Large intestine (tissue), 3 donors: ENCODE results near the gene PDE1A. TPM values are rescaled to one million over a fixed set of nuclear protein-coding genes. Genes with fewer than 3 reads are reported as not detected.

Experiments
- DNase-seq, 2 donors: peaks; one replicate each; pipeline versions ENCODE4 v3.0.0 to v3.0.0-alpha.2; 2013
- H3K27ac ChIP-seq: one replicate; pipeline ENCODE4 v1.5.1; 2013; ENCODE audit warnings: low read length
- H3K27me3 ChIP-seq: 2 replicates; pipeline ENCODE4 v1.6.1; 2013; ENCODE audit warnings: low read length; ENCODE audit not compliant: control insufficient read depth, insufficient read depth
- H3K36me3 ChIP-seq: 2 replicates; pipeline ENCODE4 v1.6.1; 2013; ENCODE audit warnings: low read length; ENCODE audit not compliant: control insufficient read depth, insufficient read depth
- H3K4me1 ChIP-seq: one replicate; pipeline ENCODE4 v1.6.1; 2013; ENCODE audit warnings: low read length; ENCODE audit not compliant: control insufficient read depth, insufficient read depth
- H3K4me3 ChIP-seq: one replicate; pipeline ENCODE4 v1.5.1; 2013; ENCODE audit warnings: low read length
- H3K9me3 ChIP-seq: one replicate; pipeline ENCODE4 v1.6.1; 2013; ENCODE audit warnings: mild to moderate bottlenecking, low read depth, low read length, moderate library complexity; ENCODE audit not compliant: control insufficient read depth
- WGBS: methylation state at CpG from one replicate; pipeline ENCODE4 v1.1.5; 2013; ENCODE audit warnings: low lambda C conversion rate; ENCODE audit not compliant: insufficient coverage; 5-methylcytosine and 5-hydroxymethylcytosine counted together
- polyA plus RNA-seq: library from polyadenylated mRNA; unstranded; fragments of 120-200 nt; gene quantifications from one replicate; pipeline ENCODE4 v1.2.1, GENCODE V29; 2013

The PDE1A gene
- polyA plus RNA-seq, 1 donor = 16.1 TPM

DNA sequence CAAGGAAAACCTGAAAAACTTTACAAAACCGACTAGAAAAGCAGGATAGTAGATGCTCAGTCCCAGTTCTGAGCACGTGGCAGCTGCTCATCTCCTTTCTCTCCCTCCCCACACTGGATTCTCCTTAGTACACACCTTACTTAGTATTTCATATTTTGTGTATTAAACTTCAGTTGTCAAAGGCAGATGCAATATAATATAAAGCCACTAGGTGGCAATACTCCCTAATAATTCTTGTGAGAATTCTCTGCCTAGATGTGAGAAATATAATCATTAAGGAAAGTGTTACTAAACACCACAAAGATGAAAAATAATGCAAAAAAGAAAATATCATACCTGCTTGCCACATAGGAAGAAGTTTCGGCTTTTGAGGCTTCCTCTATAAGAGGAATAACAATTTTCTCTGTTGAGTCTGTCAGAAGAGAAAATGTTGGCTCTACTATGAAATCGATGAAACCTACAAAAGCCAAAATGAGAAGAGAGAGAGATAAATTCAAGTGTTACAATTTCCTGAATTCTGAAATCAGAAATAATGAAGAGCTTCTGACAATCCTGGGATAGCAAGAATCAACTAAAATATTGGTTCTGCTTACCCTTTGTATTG, 240.6 kb downstream of the PDE1A start:
- Histone ChIP-seq H3K4me1 (no peaks in the 10 kb centered on the region), H3K9me3 (peaks cover 7% of the 10 kb centered on the region), H3K36me3 (no peaks in the 10 kb centered on the region), H3K4me3 (no peak overlapping the region), H3K27ac (no peak overlapping the region), H3K27me3 (no peaks in the 10 kb centered on the region)
- DNase-seq = peak in 1 of 2 donors; percentile 20
- WGBS = 33% methylated on average over 4 of the region's 4 CpGs

DNA sequence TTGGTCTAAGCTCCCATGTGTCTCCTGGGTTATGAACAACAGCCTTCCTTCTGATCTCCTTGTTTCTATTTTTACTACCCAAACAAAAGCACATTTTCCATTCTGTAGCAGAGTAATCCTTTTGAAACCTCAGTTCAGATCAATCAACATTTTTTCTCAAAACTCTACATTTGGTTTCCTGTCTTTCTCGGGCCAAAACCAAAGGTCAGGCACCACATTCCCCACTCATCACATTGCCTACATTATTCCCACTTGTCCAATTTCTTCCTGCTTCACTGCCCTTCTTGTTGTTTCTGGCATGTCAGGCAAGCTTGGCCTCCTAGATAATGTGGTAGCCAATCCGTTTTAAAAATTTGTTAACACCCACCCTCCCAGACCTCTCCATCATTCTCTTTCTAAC, 244.4 kb downstream of the PDE1A start:
- Histone ChIP-seq H3K27me3 (no peaks in the 10 kb centered on the region), H3K27ac (no peak overlapping the region), H3K9me3 (peaks cover 7% of the 10 kb centered on the region), H3K36me3 (no peaks in the 10 kb centered on the region), H3K4me1 (no peaks in the 10 kb centered on the region), H3K4me3 (no peak overlapping the region)
- DNase-seq = no peak
- 100% methylated on average over 1 of the region's 2 CpGs for WGBS

- Histone ChIP-seq H3K27ac (no peak overlapping the region), H3K4me1 (no peaks in the 10 kb centered on the region), H3K27me3 (no peaks in the 10 kb centered on the region), H3K36me3 (no peaks in the 10 kb centered on the region), H3K4me3 (no peak overlapping the region), H3K9me3 (peaks cover 7% of the 10 kb centered on the region)
- no CpG with 5 or more reads among the region's 3 CpGs for WGBS
- DNase-seq = no peak
Observed at GRCh38 chr2:182181381-182181780, 245.5 kb downstream of the PDE1A start.

DNA sequence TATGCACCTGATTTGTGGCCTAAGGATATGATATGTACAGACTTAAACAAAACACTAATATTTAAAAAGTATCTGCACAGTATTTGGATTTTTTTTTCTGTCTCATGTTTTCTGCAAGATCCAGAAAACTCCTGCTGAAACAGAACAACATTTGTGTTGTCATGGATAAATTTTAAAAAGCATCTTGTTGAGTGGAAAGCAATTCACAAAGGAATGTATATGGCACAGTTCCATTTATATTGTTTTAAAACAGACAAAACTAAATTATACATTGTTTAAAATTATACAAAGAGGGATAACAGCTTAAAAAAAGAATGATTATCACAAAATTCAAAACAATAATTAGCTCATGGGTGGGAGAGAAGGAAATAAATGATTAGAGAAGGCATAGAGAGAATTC, 247.7 kb downstream of the PDE1A start:
- DNase-seq = no peak
- Histone ChIP-seq H3K4me3 (no peak overlapping the region), H3K27me3 (no peaks in the 10 kb centered on the region), H3K36me3 (no peaks in the 10 kb centered on the region), H3K4me1 (no peaks in the 10 kb centered on the region), H3K9me3 (peaks cover 7% of the 10 kb centered on the region), H3K27ac (no peak overlapping the region)

GRCh38 chr2:182173944-182174622, 252.8 kb downstream of the PDE1A start:
- H3K36me3 ChIP-seq = no peaks in the 10 kb centered on the region
- H3K27me3 ChIP-seq = no peaks in the 10 kb centered on the region
- H3K9me3 ChIP-seq = no peaks in the 10 kb centered on the region
- no peak overlapping the region for H3K4me3 ChIP-seq
- WGBS = 100% methylated on average over 1 of the region's 5 CpGs
- no peaks in the 10 kb centered on the region for H3K4me1 ChIP-seq
- H3K27ac ChIP-seq = no peak overlapping the region
- no peak for DNase-seq

DNA sequence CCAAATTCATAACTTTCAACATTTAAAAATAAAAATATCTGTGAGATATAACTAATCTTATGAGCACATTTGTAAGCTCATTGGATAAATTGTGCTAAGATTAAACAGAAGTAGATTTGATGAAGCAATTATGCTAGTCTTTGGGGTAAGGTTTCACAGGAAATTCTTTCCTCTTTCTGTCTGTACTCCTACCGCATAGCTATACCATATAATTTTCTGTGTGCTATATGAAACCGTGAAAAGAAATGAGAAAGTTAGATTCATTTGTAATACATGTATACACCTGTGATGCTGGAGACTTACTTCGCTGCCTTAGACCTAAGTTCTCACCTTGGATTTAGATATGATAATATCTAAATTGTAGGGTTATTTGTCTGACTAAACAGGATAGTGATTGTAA, 256.5 kb downstream of the PDE1A start:
- 100% methylated on average over 1 of the region's 3 CpGs for WGBS
- Histone ChIP-seq H3K4me1 (peaks cover 4% of the 10 kb centered on the region), H3K4me3 (no peak overlapping the region)

DNA sequence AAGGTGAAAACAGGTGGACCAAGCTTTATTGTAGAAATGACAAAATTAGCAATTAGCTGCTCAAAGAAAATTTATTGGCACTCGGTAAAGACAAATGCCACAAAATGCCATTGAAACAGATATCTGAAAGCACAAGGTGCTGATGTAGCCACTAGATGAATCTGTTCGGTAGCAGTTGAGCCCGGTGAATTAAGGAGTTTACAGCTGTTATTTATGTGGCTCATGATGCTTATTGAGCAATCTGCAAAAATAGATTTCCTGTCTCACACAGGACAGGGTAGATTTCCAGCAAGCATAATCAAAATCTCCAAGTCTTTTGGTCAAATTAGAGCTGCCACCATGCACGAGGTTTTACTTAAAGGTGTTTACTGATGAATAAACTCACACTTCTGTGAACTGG, 259.0 kb downstream of the PDE1A start:
- Histone ChIP-seq H3K36me3 (no peaks in the 10 kb centered on the region), H3K9me3 (no peaks in the 10 kb centered on the region), H3K4me1 (peaks cover 9% of the 10 kb centered on the region), H3K27me3 (no peaks in the 10 kb centered on the region), H3K4me3 (no peak overlapping the region), H3K27ac (no peak overlapping the region)
- no peak for DNase-seq
- WGBS = 100% methylated on average over 2 of the region's 4 CpGs

More for the DNA sequence above, 256.5 kb downstream of the PDE1A start:
- Histone ChIP-seq H3K27me3 (no peaks in the 10 kb centered on the region), H3K9me3 (no peaks in the 10 kb centered on the region), H3K27ac (no peak overlapping the region), H3K36me3 (no peaks in the 10 kb centered on the region)
- DNase-seq = no peak

- H3K4me1 ChIP-seq = peaks cover 9% of the 10 kb centered on the region
- H3K9me3 ChIP-seq = no peaks in the 10 kb centered on the region
- no peaks in the 10 kb centered on the region for H3K36me3 ChIP-seq
- 80% methylated on average over 1 of the region's 2 CpGs for WGBS
- no peak for DNase-seq
- H3K4me3 ChIP-seq = no peak overlapping the region
- H3K27ac ChIP-seq = peak overlapping the region; percentile 4
- no peaks in the 10 kb centered on the region for H3K27me3 ChIP-seq
Observed at GRCh38 chr2:182166841-182167240, 260.0 kb downstream of the PDE1A start.

GRCh38 chr2:182166406-182166805, 260.4 kb downstream of the PDE1A start:
- H3K4me1 ChIP-seq = peaks cover 9% of the 10 kb centered on the region
- no peaks in the 10 kb centered on the region for H3K36me3 ChIP-seq
- no peaks in the 10 kb centered on the region for H3K27me3 ChIP-seq
- no CpG with 5 or more reads among the region's 2 CpGs for WGBS
- H3K4me3 ChIP-seq = no peak overlapping the region
- no peaks in the 10 kb centered on the region for H3K9me3 ChIP-seq
- DNase-seq = peak; percentile 75 to 83
- peak overlapping the region; percentile 56 for H3K27ac ChIP-seq

DNA sequence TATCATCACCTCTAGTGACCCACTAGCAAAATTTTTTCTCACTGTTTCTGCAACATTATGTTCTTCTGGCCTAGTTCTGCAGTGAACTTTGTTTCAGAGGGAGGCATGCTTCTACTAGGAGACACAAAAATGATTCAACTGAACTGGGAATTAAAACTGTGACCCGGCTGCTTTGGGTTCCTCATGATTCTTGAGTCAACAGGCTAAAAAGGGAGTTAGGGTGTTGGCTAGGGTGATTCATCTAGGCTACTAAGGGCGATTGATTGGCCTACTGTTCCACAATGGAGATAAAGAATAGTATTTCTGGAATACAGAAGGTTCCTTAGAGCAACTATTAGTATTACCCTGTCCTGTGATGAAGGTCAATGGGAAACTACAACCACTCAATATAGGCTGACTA, 261.6 kb downstream of the PDE1A start:
- Histone ChIP-seq H3K36me3 (no peaks in the 10 kb centered on the region), H3K4me3 (no peak overlapping the region), H3K27me3 (no peaks in the 10 kb centered on the region), H3K4me1 (peaks cover 9% of the 10 kb centered on the region), H3K9me3 (no peaks in the 10 kb centered on the region), H3K27ac (peak overlapping the region; percentile 2)
- DNase-seq = no peak
- WGBS = no CpG with 5 or more reads among the region's 2 CpGs

DNA sequence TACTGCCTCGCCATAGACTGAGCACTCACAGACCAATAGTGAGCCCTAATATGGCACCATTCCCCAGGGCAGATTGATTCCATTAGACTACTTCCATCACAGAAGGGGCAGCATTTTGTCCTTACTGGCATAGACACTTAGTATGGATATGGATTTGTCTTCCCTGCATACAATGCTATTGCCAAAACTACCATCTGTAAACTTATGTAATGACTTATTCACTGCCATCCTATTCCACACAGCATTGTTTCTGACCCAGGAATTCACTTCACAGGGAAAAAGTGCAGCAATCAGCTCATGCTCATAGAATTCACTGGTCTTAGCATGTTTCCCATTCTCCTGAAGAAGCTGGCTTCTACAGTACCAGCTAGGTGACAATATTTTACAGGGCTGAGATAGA, 262.1 kb downstream of the PDE1A start:
- DNase-seq = no peak
- H3K36me3 ChIP-seq = no peaks in the 10 kb centered on the region
- H3K9me3 ChIP-seq = no peaks in the 10 kb centered on the region
- peaks cover 9% of the 10 kb centered on the region for H3K4me1 ChIP-seq
- WGBS = no CpG with 5 or more reads among the region's 1 CpG
- H3K4me3 ChIP-seq = no peak overlapping the region
- no peaks in the 10 kb centered on the region for H3K27me3 ChIP-seq
- H3K27ac ChIP-seq = no peak overlapping the region
